ENCODE results near the gene HNRNPU.

The HNRNPU gene

DNA sequence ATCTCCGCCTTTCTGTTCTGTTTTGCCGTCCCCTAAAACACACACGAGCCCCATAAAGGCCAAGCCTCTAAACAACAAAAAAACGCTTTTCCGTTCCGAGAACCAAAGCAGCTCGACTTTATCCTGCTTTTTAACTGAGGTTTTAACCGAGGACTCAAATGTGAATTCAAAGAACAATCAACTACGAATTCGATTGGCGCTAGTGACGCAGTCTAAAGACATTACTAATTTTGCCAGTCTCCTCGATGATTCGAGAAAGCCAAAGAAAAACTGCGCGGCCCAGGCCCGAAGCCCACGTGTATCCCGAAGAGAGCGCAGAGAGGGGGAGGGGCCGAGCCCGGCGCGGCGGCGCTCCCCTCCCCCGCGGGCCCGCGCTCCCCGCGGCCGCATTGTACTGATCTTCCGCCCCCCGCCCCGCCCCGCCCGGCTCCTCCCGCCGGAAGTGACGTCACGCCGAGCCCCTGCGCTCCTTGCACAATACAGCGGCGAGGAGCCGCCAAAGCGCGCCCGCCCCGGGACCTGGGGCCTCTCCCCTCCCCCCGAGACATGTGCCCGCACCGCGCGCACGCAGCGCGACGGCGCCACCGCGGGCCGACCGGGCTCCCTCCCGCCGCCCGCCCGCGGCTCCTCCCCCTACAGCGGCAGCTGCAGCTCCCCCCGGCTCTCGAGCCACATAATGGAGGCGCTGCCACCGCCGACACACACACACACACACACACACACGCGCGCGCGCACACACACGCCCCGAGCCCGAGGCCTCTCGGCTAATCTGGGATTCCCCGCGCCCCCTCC lies 1.4 kb downstream of the HNRNPU start:
- DNase-seq (ENCODE audit: low read depth, low spot score) = peak; percentile 85

GRCh38 chr1:244862354-244862698 lies 2.0 kb downstream of the HNRNPU start:
- no peak for DNase-seq (ENCODE audit: low read depth, low spot score)

DNA sequence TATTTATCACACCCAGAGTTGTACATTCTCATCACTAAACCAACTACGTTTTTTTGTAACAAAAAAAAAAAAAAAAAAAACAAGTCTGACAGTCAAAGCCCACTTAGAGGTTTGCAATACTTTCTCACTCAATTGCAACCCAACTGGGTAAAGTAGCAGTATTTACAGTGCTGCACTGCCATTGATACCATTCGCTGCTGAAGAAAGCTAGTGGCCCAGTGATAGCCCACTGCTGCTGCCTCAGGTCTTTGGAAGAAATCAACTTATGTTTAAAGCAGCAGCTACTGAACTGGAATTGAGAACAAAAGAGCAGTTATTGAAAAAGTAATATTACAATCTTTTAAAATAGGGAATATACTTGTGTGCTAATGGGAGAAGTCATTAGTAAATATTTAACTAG lies 2.7 kb downstream of the HNRNPU start:
- DNase-seq (ENCODE audit: low read depth, low spot score) = no peak

DNA sequence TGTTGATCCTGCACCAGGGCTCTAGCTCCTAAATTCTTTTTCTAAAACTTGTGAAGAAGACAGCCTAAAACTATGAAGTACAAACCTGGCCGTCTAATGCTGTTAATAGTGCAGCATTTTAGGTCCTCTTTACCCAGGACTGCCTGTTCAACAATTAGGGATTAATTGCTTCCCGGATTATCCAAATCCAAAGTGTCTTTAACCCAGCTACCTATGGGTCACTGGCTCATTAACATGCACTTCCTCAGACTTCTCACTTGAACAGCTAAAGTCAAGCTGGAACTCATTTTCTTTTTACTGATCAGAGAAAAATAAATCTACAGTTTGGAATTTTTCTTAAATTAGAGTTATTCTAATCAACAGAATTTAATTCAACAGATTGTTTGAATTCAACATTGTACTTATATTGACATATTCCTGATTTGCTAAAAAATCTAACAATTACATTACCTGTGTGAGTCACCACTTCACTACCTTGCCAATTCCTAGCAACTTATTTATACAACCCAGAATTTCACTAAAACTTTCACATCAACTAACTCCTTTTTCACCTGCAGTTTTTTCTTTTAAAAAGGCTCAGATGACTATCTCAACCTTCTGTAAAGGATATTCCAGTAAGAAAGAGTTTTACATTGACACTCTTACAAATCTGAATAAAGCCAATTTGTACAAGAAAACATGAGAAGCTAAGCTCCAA lies 3.3 kb downstream of the HNRNPU start:
- DNase-seq (ENCODE audit: low read depth, low spot score) = no peak

DNA sequence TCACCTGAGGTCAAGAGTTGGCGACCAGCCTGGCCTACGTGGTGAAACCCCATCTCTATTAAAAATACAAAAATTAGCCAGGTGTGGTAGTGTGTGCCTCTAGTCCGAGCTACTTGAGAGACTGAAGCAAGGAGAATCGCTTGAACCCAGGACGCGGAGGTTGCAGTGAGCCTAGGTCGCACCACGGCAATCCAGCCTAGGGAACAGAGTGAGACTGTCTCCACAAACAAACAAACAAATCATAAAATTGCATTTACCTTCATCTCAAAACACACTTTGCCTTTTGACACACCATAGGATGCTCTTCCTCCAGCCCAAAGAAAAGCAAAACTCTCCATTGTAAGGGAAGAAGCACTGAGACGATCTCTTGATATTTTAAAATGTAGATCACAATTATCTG lies 4.3 kb downstream of the HNRNPU start:
- DNase-seq (ENCODE audit: low read depth, low spot score) = no peak

GRCh38 chr1:244858357-244858756 lies 6.0 kb downstream of the HNRNPU start:
- DNase-seq (ENCODE audit: low read depth, low spot score) = no peak

DNA sequence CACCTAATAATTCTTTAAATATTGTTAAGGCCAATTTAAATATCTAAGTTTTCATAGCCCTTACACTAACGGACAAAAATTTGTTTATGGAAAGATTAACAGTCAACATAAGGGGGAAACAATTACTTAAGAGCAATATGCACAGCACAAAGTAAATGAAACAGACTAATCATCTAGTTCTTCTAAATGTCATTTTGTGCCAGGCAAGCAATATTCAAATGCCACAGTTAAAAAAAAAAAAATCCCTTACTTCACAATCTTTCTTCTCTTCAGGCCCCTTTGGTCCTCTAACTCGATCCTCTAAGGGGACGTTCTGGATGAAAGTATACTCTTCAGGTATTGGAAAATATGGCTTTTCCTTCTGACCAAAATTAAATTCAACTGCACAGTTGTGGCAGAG lies 6.6 kb downstream of the HNRNPU start:
- no peak for DNase-seq (ENCODE audit: low read depth, low spot score)

GRCh38 chr1:244854865-244855578 lies 9.3 kb downstream of the HNRNPU start:
- DNase-seq (ENCODE audit: low read depth, low spot score) = no peak

- DNase-seq (ENCODE audit: low read depth, low spot score) = no peak
Measured at GRCh38 chr1:244854166-244854565, 10.2 kb downstream of the HNRNPU start.

DNA sequence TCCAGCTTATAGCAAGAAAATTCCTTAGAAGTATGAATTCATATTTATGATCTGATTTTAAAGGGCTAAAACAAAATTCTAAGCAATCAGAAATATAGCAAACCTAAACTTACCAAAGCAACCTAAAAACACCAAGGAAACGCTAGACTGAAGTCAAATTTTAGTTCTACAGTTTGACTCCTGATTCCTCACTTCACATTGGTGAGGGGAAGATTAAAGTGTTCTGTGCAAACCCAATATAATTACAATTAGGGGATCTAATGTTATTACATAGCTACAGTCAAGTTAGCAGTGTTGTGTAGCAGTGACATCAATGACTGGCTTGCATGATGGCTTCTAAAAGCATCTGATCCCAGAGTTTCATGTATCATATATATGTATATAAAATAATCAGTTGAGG lies 11.6 kb downstream of the HNRNPU start:
- no peak for DNase-seq (ENCODE audit: low read depth, low spot score)

DNA sequence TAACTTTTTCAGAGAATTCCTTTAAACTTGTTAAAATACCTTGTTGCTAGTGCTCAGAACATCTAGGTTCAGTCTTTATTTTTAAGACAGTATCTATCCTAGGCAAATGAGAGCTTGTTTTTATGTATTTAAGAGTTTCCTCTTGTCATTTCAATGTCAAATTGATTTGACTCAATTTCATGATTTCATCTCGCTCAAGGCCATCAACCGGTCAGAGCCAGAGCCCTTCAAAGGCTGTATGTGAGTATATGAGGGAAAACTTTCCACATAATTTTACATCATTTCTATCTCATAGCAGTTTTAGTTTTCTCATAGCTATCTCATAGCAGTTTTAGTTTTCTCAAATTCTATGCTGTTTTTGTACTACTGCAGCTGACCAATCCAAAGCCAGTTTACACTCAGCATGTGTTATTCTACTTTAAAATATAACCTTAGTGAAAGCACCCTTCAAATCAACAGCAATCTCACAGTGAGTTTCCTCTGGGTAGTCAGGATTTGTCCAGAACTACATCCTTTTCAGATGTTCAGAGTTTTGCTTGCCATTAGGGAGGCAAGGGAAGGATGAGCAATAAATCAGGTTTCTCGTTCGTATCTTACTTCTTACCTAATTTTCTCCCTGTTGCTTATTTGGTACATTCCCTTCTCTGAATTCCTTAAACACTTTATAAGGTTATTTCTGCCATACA lies 12.7 kb downstream of the HNRNPU start:
- no peak for DNase-seq (ENCODE audit: low read depth, low spot score)

DNA sequence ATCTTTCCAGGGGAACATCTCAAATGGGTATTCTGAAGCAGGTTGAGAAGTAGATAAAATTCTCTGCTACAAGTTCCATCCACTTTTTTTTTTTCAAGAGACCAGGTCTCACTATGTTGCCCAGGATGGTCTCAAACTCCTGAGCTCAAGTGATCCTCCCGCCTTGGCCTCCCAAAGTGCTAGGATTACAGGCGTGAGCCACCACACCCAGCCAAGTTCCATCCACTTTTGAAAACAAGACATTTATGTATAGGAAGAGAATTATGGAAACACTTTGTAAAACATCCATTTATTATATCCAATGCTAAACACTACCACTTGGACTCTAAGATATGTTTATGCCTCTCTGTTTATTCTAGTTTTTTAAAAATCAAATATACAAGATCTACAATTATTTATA lies 13.4 kb downstream of the HNRNPU start:
- DNase-seq (ENCODE audit: low read depth, low spot score) = no peak

GRCh38 chr1:244850099-244850852 lies 14.1 kb downstream of the HNRNPU start:
- no peak for DNase-seq (ENCODE audit: low read depth, low spot score)

DNA sequence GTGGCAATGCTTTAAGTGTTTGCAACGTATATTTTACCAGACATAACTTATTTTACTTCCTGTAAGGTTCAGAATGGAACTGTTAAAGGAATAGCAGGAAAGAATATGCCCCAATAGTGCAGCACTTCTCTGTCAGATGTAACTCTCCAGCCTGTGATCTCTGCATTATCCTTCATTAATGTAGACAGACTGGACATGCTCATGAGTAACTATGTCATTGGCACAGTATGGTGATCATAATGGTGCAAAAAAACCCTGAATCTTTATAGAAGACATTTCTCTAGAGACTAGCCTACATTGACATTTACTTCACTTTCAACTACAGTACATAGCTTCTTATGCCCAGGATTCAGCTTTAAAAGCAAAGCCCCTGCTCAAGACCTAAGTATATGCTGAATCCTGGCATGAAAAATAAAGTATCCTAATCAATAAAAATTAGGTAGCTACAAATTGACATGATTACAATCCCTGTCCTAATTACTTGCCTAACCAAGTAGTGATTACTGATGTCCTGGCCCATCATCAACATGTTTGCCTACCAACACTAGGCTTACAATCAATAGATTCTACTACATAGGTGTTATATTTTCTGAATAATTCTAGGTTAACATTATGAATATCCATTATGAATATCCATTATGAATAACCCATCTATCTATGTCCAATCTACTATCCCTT lies 15.0 kb downstream of the HNRNPU start:
- no peak for DNase-seq (ENCODE audit: low read depth, low spot score)

GRCh38 chr1:244846653-244847052 lies 17.7 kb downstream of the HNRNPU start:
- DNase-seq (ENCODE audit: low read depth, low spot score) = no peak

DNA sequence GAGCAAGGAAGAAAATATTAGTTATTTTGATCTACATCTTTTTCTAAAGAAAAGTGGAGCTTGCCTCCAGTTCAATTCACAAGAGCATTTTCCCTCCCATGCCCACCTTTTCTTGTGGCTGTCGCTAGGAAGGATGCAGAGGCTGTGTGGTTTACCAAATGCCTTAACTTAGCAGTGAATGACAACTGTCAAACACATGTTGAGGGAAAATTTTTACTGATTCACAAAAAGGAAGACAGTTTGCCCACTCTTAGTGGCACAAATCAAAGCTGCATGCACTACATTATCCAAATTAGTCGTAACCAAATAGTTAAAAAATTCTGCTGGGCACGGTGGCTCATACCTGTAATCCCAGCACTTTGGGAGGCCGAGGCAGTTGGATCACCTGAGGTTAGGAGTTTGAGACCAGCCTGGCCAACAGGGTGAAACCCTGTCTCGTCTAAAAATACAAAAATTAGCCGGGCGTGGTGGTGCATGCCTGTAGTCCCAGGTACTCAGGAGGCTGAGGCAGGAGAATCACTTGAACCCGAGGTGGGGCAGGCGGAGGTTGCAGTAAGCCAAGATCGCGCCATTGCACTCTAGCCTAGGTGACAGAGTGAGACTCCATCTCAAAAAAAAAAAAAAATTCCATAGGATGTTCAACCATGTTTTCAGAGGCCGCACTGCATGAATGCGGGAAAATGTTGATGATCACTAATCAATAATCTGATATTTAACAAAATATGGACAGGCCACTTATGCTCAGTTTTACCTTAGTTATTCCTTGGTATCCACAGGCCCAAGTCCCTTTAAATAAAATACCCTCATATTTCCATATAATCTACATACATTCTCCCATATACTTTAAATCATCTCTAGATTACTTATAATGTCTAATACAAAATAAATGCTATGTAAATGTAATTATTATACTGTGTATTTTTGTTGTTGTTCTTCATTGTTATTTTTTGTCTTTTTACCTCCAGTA lies 19.9 kb downstream of the HNRNPU start:
- DNase-seq (ENCODE audit: low read depth, low spot score) = no peak

DNA sequence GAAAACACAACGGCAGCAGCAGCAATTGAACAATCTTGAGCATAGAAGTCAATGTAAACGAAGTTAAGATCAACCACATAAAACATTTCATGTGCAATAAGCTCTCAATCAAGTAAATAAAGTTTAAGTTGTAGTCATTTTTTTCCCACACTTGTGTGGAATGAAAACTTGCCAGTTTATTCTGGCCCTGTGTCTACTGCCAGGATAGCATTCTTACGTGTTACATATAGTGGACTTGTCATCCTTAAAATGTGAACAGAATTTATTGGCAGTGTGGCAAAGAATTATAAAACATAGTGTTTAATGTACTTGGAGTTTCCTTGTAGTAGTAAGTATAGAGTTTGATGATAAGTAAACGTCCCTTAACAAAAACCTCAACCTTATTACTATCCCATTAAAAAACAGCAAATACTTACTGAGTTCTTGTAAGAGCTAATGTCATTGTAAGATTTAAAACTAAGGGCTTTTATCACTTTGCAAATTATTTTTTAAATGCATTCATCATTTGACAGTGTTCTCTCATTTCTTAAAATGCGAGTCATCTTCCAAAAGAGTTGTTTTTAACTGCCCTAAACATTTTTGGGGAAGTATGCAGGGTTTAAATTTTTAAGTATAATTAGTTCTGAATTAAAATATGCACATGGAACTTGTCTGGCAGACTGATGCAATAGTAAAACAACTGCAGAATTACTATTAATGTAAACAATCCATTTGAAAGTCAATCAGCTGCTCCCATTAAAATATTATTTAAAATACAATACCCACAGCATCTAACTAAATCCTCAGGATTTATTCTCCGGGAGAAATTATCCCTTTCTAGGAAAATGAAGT lies 21.0 kb downstream of the HNRNPU start:
- no peak for DNase-seq (ENCODE audit: low read depth, low spot score)

DNA sequence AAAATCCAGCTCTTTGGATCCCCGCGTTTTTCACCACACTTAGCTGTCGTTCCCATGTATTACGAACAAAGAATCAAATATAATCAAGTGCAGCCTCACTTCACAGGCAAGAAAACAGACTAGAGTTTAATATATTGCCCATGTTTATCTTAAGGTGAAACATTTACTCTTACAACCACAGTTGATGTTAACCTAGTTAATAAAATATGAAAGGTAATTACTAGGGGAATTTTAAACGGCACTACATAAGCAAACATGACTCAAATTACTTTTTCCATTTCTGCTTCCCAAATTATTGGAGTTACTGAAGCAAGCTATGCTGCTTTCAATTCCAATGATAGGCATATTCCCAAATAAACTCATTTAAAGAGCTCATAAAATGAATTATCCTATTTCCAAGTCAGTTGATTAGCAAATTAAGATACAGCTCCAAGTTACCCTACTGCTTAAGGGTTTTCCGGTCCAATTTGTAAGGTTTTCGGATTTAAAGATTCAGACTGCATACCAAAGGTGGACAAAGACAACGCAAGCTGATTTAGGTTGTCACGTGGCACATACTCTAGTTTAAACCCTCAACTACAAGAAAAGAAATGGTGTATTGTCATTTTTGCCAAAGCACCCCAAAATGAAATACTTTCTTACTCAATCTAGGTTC lies 22.9 kb downstream of the HNRNPU start:
- DNase-seq (ENCODE audit: low read depth, low spot score) = no peak

Measured in smooth muscle cell of the brain vasculature (primary cell).